OCI-LY1 (cell line): ENCODE measurements around the gene THRA.

ENCODE experiments used
- H2AFZ ChIP-seq: fragments of 200-600 bp; sonication (generic), shearing (Covaris generic); 2 replicates; pipeline ENCODE4 v1.6.0; 2014; ENCODE audit warnings: antibody characterized with exemption, mild to moderate bottlenecking, low read length
- H3F3A ChIP-seq: fragments of 200-600 bp; sonication (generic), shearing (Covaris generic); 2 replicates; pipeline ENCODE4 v1.6.0; 2014; ENCODE audit warnings: mild to moderate bottlenecking, antibody characterized with exemption, low read length, moderate library complexity; ENCODE audit not compliant: insufficient read depth
- H3K27ac ChIP-seq: fragments of 200-600 bp; sonication (generic); 2 replicates; pipeline ENCODE4 v1.5.1; 2014; ENCODE audit warnings: low read length, mixed run types, mild to moderate bottlenecking, low read depth; ENCODE audit not compliant: poor library complexity, severe bottlenecking
- H3K27me3 ChIP-seq: fragments of 200-600 bp; sonication (generic); 2 replicates; pipeline ENCODE4 v1.6.0; 2014; ENCODE audit warnings: antibody characterized with exemption, mild to moderate bottlenecking, low read length, moderate library complexity; ENCODE audit not compliant: insufficient read depth
- H3K36me3 ChIP-seq: fragments of 200-600 bp; sonication (generic); 2 replicates; pipeline ENCODE4 v1.6.1; 2014; ENCODE audit warnings: mild to moderate bottlenecking, antibody characterized with exemption, low read length, moderate library complexity, mixed read lengths; ENCODE audit not compliant: insufficient read depth
- H3K4me1 ChIP-seq: fragments of 200-600 bp; sonication (generic); 2 replicates; pipeline ENCODE4 v1.5.1; 2014; ENCODE audit warnings: mild to moderate bottlenecking, low read length, moderate library complexity; ENCODE audit not compliant: insufficient read depth, severe bottlenecking
- H3K4me2 ChIP-seq: fragments of 200-600 bp; sonication (generic), shearing (Covaris generic); 2 replicates; pipeline ENCODE4 v1.6.1; 2014; ENCODE audit warnings: low read length
- H3K4me3 ChIP-seq: fragments of 200-600 bp; sonication (generic); 2 replicates; pipeline ENCODE4 v1.5.1; 2014; ENCODE audit warnings: low read length, low read depth, mild to moderate bottlenecking, mixed read lengths; ENCODE audit not compliant: poor library complexity, severe bottlenecking
- H3K79me2 ChIP-seq: fragments of 200-600 bp; shearing (Covaris generic); 2 replicates; pipeline ENCODE4 v1.6.1; 2016; ENCODE audit warnings: mixed run types, low read length, mixed read lengths; ENCODE audit not compliant: insufficient read depth
- H3K9ac ChIP-seq: fragments of 200-600 bp; sonication (generic), shearing (Covaris generic); 2 replicates; pipeline ENCODE4 v1.6.1; 2014; ENCODE audit warnings: mild to moderate bottlenecking, low read length, mixed read lengths
- H3K9me2 ChIP-seq: fragments of 200-600 bp; sonication (generic), shearing (Covaris generic); 2 replicates; pipeline ENCODE4 v1.6.1; 2014; ENCODE audit warnings: low read depth, mild to moderate bottlenecking, low read length, mixed read lengths
- H3K9me3 ChIP-seq: fragments of 200-600 bp; shearing (Covaris generic); 2 replicates; pipeline ENCODE4 v1.6.1; 2014; ENCODE audit warnings: low read length, mixed read lengths
- H4K20me1 ChIP-seq: fragments of 200-600 bp; sonication (generic), shearing (Covaris generic); 2 replicates; pipeline ENCODE4 v1.6.0; 2016; ENCODE audit warnings: mild to moderate bottlenecking, low read length; ENCODE audit not compliant: insufficient read depth
- CTCF ChIP-seq: fragments of 200-600 bp; sonication (generic), shearing (Covaris generic); IDR thresholded peaks from 2 replicates; pipeline ENCODE4 v1.5.1; 2017; ENCODE audit warnings: mild to moderate bottlenecking, antibody characterized with exemption, low read length, moderate library complexity, mixed read lengths
- EZH2 ChIP-seq: fragments of 200-600 bp; sonication (generic), shearing (Covaris generic); IDR thresholded peaks from 2 replicates; pipeline ENCODE4 v1.8.0; 2017; ENCODE audit warnings: borderline replicate concordance, mixed run types, mild to moderate bottlenecking, antibody characterized with exemption, low read length, moderate library complexity, mixed read lengths

Gene THRA

DNA sequence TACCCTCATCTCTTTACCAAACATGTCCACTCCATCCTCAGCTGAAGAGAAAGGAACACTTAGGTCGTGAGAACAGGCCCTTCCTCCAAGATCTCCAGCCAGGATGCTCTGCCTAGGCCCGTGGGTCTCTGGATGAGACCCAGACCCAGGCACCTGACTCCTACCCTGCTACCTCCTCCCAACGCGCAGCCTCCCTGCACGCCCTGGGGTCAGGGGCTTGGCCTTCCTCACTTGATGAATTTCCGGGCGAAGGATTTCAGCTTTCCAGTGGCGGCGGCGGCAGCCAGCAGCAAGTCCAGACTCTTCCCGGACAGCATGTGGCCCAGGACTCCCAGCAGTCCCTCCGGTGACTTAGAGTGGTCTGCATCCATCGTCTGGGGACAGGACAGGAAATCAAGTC lies 34.2 kb upstream of the THRA start:
- Histone ChIP-seq H2AFZ (no peak overlapping the region), H3K4me1 (peaks cover 6% of the 10 kb centered on the region), H3K4me2 (no peak overlapping the region), H3K27me3 (no peaks in the 10 kb centered on the region), H3K9ac (no peak overlapping the region), H3K4me3 (no peak overlapping the region), H3K36me3 (peaks cover 68% of the 10 kb centered on the region), H3F3A (no peaks in the 10 kb centered on the region), H3K9me3 (no peaks in the 10 kb centered on the region), H3K27ac (no peak overlapping the region), H3K79me2 (no peaks in the 10 kb centered on the region), H4K20me1 (no peaks in the 10 kb centered on the region), H3K9me2 (no peaks in the 10 kb centered on the region)
- TF ChIP-seq CTCF (no peak), EZH2 (no peak)

DNA sequence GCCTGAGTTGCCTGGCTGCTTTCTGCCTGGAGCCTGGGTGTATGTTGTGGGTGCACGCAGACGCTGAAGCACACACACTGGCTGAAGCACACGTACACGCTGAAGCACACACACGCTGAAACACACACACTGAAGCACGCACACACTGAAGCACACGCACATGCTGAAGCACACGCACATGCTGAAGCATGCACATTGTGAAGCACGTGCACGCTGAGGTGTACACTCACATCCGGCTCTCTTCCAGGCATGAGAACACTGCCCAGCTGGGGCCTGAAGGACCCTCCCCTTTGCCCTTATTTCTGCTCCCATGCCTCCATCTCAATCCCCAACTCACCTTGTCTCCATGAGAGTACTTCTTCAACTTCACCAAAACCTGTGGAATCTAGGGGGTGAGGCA lies 31.1 kb upstream of the THRA start:
- Histone ChIP-seq H3K9me3 (no peaks in the 10 kb centered on the region), H3K27ac (no peak overlapping the region), H2AFZ (no peak overlapping the region), H3K4me3 (no peak overlapping the region), H3K36me3 (peaks cover 60% of the 10 kb centered on the region; the same call in 1 of the 2 replicates), H3F3A (no peaks in the 10 kb centered on the region), H3K79me2 (no peaks in the 10 kb centered on the region), H3K4me2 (no peak overlapping the region), H3K9ac (no peak overlapping the region), H3K4me1 (no peaks in the 10 kb centered on the region), H3K9me2 (no peaks in the 10 kb centered on the region), H3K27me3 (no peaks in the 10 kb centered on the region), H4K20me1 (no peaks in the 10 kb centered on the region)
- no peak for TF ChIP-seq EZH2
- TF ChIP-seq CTCF = no peak

- H3K4me1 ChIP-seq = no peaks in the 10 kb centered on the region
- no peaks in the 10 kb centered on the region for H4K20me1 ChIP-seq
- H3K79me2 ChIP-seq = no peaks in the 10 kb centered on the region
- H3K4me3 ChIP-seq = no peak overlapping the region
- no peaks in the 10 kb centered on the region for H3K27me3 ChIP-seq
- H3F3A ChIP-seq = no peaks in the 10 kb centered on the region
- H3K27ac ChIP-seq = no peak overlapping the region
- no peak overlapping the region for H3K4me2 ChIP-seq
- H3K9me3 ChIP-seq = no peaks in the 10 kb centered on the region
- H3K36me3 ChIP-seq = peaks cover 58% of the 10 kb centered on the region; the same call in 1 of the 2 replicates
- no peak overlapping the region for H2AFZ ChIP-seq
- H3K9ac ChIP-seq = no peak overlapping the region
- TF ChIP-seq CTCF = no peak
- no peak for TF ChIP-seq EZH2
- H3K9me2 ChIP-seq = no peaks in the 10 kb centered on the region
Measured at GRCh38 chr17:40032322-40033320, 30.1 kb upstream of the THRA start.
